Amygdala (tissue), 56 donors: ENCODE results near the gene ULK2.
A peak's percentile ranks its signal among the peaks of the same experiment; 100 is the strongest.

ENCODE experiments used
- DNase-seq, 56 donors: peaks; one replicate each; lab custom pipeline; 2025; lab: John Stamatoyannopoulos, UW

ULK2 gene

GRCh38 chr17:19750020-19750572, 117.6 kb downstream of the ULK2 start:
- no peak for DNase-seq

GRCh38 chr17:19748807-19749193, 118.9 kb downstream of the ULK2 start:
- DNase-seq = no peak

GRCh38 chr17:19747829-19748806, 119.6 kb downstream of the ULK2 start, which contains the start of gene ALDH3A1:
Gene ALDH3A1, minus strand, starts transcription at chr17:19748298. Its CDS starts 3,169 bp downstream, at chr17:19745129.
- peak in 9 of 56 donors; percentile 9 to 54 (median 17) for DNase-seq

- no peak for DNase-seq
These were observed 120.5 kb downstream of the ULK2 start for GRCh38 chr17:19747159-19747719.

GRCh38 chr17:19746517-19746916, 121.2 kb downstream of the ULK2 start:
- DNase-seq = no peak

- peak in 55 of 56 donors; percentile 31 to 95 (median 73) for DNase-seq
These were observed 122.6 kb downstream of the ULK2 start for GRCh38 chr17:19744922-19745757.

GRCh38 chr17:19744492-19744891, 123.2 kb downstream of the ULK2 start:
- peak in 2 of 56 donors; percentile 59 to 63 for DNase-seq

- DNase-seq = no peak
These were observed 124.3 kb downstream of the ULK2 start for GRCh38 chr17:19743101-19744100.

GRCh38 chr17:19742495-19742894, 125.2 kb downstream of the ULK2 start:
- DNase-seq = no peak

- DNase-seq = no peak
These were observed 125.8 kb downstream of the ULK2 start for GRCh38 chr17:19741832-19742457.

GRCh38 chr17:19740933-19741332, 126.8 kb downstream of the ULK2 start:
- no peak for DNase-seq

GRCh38 chr17:19739241-19740201, 128.2 kb downstream of the ULK2 start:
- DNase-seq = no peak

GRCh38 chr17:19738757-19739156, 129.0 kb downstream of the ULK2 start:
- no peak for DNase-seq

- no peak for DNase-seq
These were observed 129.7 kb downstream of the ULK2 start for GRCh38 chr17:19738073-19738449.

GRCh38 chr17:19737305-19738072, 130.2 kb downstream of the ULK2 start:
- DNase-seq = no peak

GRCh38 chr17:19736071-19736470, 131.7 kb downstream of the ULK2 start:
- DNase-seq = no peak
